C1 segment of cervical spinal cord (tissue), 14 donors: Measurements from ENCODE around the gene ARFGAP1.

Experiments
- DNase-seq, 14 donors: peaks; one replicate each; lab custom pipeline; 2025; lab: John Stamatoyannopoulos, UW

Gene ARFGAP1

GRCh38 chr20:63272105-63273058 is at the start of gene ARFGAP1:
Gene ARFGAP1, plus strand, starts transcription at chr20:63272813. Its CDS starts 2,768 bp downstream, at chr20:63275581.
- peak in 13 of 14 donors; percentile 43 to 87 (median 77) for DNase-seq

GRCh38 chr20:63223121-63223825 is 49.3 kb upstream of the ARFGAP1 start:
- DNase-seq = peak in 2 of 14 donors; percentile 7 to 28

GRCh38 chr20:63223826-63224207 is 48.8 kb upstream of the ARFGAP1 start:
- DNase-seq = no peak

- DNase-seq = peak in 6 of 14 donors; percentile 5 to 52 (median 23)
Measured at GRCh38 chr20:63224412-63225081, 48.1 kb upstream of the ARFGAP1 start.

GRCh38 chr20:63225082-63225454 is 47.5 kb upstream of the ARFGAP1 start:
- DNase-seq = no peak

GRCh38 chr20:63226042-63226943 is 46.3 kb upstream of the ARFGAP1 start:
- DNase-seq = no peak

- DNase-seq = no peak
Measured at GRCh38 chr20:63227260-63227659, 45.4 kb upstream of the ARFGAP1 start.

GRCh38 chr20:63228806-63229205 is 43.8 kb upstream of the ARFGAP1 start:
- DNase-seq = no peak

GRCh38 chr20:63230800-63231268 is 41.8 kb upstream of the ARFGAP1 start:
- DNase-seq = peak in 8 of 14 donors; percentile 17 to 64 (median 30)

- DNase-seq = no peak
Measured at GRCh38 chr20:63232235-63233060, 40.2 kb upstream of the ARFGAP1 start.

GRCh38 chr20:63233061-63233344 is 39.6 kb upstream of the ARFGAP1 start:
- DNase-seq = no peak

- DNase-seq = no peak
Measured at GRCh38 chr20:63233924-63234323, 38.7 kb upstream of the ARFGAP1 start.

GRCh38 chr20:63234693-63235398 is 37.8 kb upstream of the ARFGAP1 start:
- no peak for DNase-seq

- peak in 1 of 14 donors; percentile 28 for DNase-seq
Measured at GRCh38 chr20:63235399-63235983, 37.1 kb upstream of the ARFGAP1 start, which contains the start of gene BIRC7. Gene BIRC7, plus strand, starts transcription at chr20:63235905. Its CDS starts 192 bp downstream, at chr20:63236097.

- DNase-seq = no peak
Measured at GRCh38 chr20:63236116-63236837, 36.3 kb upstream of the ARFGAP1 start.

GRCh38 chr20:63238031-63238430 is 34.6 kb upstream of the ARFGAP1 start:
- DNase-seq = no peak

- DNase-seq = peak in 6 of 14 donors; percentile 30 to 64 (median 49)
Measured at GRCh38 chr20:63238514-63239125, 34.0 kb upstream of the ARFGAP1 start.

GRCh38 chr20:63239431-63239830 is 33.2 kb upstream of the ARFGAP1 start:
- DNase-seq = no peak
